Activated naive CD4-positive, alpha-beta T cell treated with anti-CD3 and anti-CD28 coated beads, Interleukin-2, amount 50 U/mL, for 72 hours (primary cell): ENCODE results near the gene FOXD4. TPM values are rescaled to one million over a fixed set of nuclear protein-coding genes. Genes with fewer than 3 reads are reported as not detected.

ENCODE experiments used
- total RNA-seq, 2 donors: library from RNA; stranded (reverse); gene quantifications; one replicate each; pipeline ENCODE4 v1.2.3, GENCODE V29; 2022

The FOXD4 gene
- total RNA-seq, 2 donors from 2014 or later, result not detected

Other genes starting within 250 kb of the FOXD4 start
- gene WASHC1, start 89.0 kb downstream of the FOXD4 start, total RNA-seq, result 10 to 100 TPM; 10.7 to 14.1 TPM
- gene ZNG1A, start 60.6 kb upstream of the FOXD4 start, total RNA-seq, result 10 to 100 TPM; 41.5 to 53.5 TPM
- gene DOCK8, start 96.4 kb upstream of the FOXD4 start, total RNA-seq, result 100 to 1,000 TPM; 101 to 134 TPM